ENCODE data around the gene NAA20. TPM values are rescaled to one million over a fixed set of nuclear protein-coding genes. Genes with fewer than 3 reads are reported as not detected.
A peak's percentile ranks its signal among the peaks of the same experiment; 100 is the strongest.

The NAA20 gene, protein sequence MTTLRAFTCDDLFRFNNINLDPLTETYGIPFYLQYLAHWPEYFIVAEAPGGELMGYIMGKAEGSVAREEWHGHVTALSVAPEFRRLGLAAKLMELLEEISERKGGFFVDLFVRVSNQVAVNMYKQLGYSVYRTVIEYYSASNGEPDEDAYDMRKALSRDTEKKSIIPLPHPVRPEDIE
- 34.0 to 38.9 TPM (median 36.9 TPM) in 3 replicates for total RNA-seq

DNA sequence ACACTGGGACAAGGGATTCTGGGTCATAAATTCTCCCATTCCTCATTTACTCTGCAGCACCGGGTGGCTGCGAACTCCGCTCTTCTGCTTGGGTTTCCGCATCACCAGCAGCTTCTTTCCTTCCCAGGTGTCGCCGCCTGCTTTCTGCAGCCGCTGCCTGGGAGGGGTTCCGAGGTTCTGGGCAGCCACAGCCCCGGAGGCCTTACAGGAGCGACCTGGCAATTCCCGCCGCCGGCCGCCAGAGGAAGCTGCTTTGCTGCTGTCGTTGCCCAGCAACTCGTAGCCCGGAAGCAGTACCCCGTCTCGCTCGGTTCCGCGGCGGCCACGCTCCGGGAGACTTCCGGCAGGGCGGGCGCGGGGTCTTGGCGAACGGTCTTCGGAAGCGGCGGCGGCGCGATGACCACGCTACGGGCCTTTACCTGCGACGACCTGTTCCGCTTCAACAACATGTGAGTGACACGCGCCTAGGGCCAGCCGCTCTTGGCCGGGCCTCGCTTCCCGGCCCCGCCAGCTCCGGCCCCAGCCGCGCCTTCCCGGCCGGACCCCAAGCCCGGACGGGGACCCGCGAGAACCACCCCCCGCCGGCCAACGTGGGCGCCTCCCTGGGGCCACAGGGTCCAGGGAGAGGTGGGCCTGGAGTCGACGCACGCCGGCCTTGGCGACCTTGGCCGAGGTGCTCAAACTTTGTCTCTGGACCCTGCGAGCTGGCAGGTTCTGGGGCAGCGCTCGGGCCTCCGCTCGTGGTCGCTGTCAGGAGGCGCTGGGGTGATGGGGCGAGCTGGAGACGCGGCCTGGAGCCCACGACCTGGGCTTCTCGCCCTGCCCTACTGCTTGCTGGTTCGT, at the start of gene NAA20:
NAA20 (plus strand) TSS at position 362 of the 843 bp plus-strand sequence; CDS start at position 397, 35 bp downstream.
- H3K27me3 Mint-ChIP-seq (ENCODE audit: low read depth), result no peaks in the 10 kb centered on the region
- H3K27ac Mint-ChIP-seq, result peak within 1 kb of the TSS; percentile 83

DNA sequence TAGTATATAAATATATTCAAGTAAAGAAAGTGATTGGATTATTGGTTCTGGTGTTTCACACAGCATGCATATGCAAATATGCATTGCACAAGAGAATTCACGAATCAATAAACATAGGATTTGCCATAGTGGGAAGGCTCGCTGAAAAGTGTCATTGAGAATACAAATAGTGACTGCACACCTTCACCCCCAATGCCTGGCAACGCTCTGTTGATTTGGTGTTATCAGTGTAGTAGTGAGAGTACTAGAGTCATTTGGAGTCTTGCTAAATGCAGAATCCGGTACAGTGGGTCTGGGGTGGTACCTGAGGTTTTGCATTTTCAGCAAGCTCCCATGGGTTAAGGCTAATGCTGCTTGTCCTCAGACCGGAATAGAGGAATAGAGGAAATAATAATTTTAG, 49.7 kb upstream of the NAA20 start:
- peaks cover 23% of the 10 kb centered on the region for H3K4me1 Mint-ChIP-seq
- no peak overlapping the region for H3K4me3 Mint-ChIP-seq
- no peak overlapping the region for H3K27ac Mint-ChIP-seq
- TF ChIP-seq, protein P1, sequence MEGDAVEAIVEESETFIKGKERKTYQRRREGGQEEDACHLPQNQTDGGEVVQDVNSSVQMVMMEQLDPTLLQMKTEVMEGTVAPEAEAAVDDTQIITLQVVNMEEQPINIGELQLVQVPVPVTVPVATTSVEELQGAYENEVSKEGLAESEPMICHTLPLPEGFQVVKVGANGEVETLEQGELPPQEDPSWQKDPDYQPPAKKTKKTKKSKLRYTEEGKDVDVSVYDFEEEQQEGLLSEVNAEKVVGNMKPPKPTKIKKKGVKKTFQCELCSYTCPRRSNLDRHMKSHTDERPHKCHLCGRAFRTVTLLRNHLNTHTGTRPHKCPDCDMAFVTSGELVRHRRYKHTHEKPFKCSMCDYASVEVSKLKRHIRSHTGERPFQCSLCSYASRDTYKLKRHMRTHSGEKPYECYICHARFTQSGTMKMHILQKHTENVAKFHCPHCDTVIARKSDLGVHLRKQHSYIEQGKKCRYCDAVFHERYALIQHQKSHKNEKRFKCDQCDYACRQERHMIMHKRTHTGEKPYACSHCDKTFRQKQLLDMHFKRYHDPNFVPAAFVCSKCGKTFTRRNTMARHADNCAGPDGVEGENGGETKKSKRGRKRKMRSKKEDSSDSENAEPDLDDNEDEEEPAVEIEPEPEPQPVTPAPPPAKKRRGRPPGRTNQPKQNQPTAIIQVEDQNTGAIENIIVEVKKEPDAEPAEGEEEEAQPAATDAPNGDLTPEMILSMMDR (IDR thresholded peaks at IDR 0.05; ENCODE audit: unreplicated experiment), result no peak
- H3K9me3 Mint-ChIP-seq, result no peaks in the 10 kb centered on the region
- DNase-seq (ENCODE audit: low spot score in 2 of 2, unreplicated experiment in 2 of 2), result no peak
- H3K27me3 Mint-ChIP-seq (ENCODE audit: low read depth), result no peaks in the 10 kb centered on the region
- peaks cover 45% of the 10 kb centered on the region for H3K36me3 Mint-ChIP-seq

More for the DNA sequence above, at the start of gene NAA20:
- peaks cover 23% of the 10 kb centered on the region for H3K4me1 Mint-ChIP-seq
- H3K9me3 Mint-ChIP-seq, result no peaks in the 10 kb centered on the region
- peak; percentile 83 to 91 for DNase-seq (ENCODE audit: low spot score in 2 of 2, unreplicated experiment in 2 of 2)
- TF ChIP-seq, protein P1 (IDR thresholded peaks at IDR 0.05; ENCODE audit: unreplicated experiment), result peak; percentile 50
- peak within 1 kb of the TSS; percentile 93 for H3K4me3 Mint-ChIP-seq
- no peaks in the 10 kb centered on the region for H3K36me3 Mint-ChIP-seq

DNA sequence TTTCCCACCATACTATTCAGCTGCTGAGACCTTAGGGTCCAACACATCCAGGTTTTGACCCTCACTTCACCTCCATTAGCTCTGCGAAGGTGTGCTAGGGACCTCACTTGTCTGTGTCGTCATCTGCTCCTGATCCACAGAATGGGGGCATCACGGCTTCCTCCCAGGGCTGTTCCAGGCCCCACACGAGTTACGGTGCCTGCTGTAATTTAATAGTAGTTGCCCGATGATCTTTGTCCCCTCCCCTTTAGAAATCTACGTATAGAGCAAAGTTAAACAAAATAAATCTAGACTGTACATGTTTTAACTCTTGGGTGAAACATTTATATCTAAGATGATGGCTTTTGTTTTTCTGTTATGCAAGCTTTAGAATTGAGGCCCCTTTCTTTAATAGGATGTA, 49.1 kb upstream of the NAA20 start:
- H3K4me1 Mint-ChIP-seq, result peaks cover 25% of the 10 kb centered on the region
- no peaks in the 10 kb centered on the region for H3K9me3 Mint-ChIP-seq
- no peak overlapping the region for H3K27ac Mint-ChIP-seq
- TF ChIP-seq, protein P1 (IDR thresholded peaks at IDR 0.05; ENCODE audit: unreplicated experiment), result no peak
- H3K27me3 Mint-ChIP-seq (ENCODE audit: low read depth), result no peaks in the 10 kb centered on the region
- peaks cover 44% of the 10 kb centered on the region for H3K36me3 Mint-ChIP-seq
- DNase-seq (ENCODE audit: low spot score in 2 of 2, unreplicated experiment in 2 of 2), result no peak
- H3K4me3 Mint-ChIP-seq, result no peak overlapping the region

DNA sequence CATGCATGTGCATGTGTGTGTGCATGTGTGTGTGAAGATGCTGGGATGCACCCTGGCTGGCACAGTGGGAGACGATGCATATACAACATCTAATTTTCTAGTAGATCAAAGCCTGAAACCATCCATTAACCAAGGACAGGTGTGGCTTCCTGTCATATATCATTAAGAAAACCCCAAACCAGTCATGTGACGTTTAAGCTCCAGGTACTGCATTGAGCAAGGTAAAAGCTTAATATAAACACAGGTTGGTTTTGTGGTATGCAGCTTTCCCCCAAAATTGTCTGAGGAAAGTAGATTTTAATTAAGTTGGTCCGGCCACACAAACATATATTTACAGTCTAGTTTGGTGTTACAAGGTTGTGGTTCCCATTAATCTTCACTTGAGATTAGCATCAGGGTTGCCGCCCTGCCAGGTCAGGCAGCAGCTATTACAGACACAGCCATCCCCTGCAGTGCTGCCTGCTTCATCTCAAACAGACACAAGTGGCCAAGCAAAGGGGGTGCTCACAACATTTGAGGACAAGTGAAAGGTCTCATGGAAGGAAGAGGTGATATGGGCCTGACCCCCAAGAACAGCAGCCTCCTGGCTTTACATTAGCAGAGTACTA, 48.6 kb upstream of the NAA20 start:
- H3K27me3 Mint-ChIP-seq (ENCODE audit: low read depth), result no peaks in the 10 kb centered on the region
- no peak for DNase-seq (ENCODE audit: low spot score in 2 of 2, unreplicated experiment in 2 of 2)
- H3K4me3 Mint-ChIP-seq, result no peak overlapping the region
- no peak overlapping the region for H3K27ac Mint-ChIP-seq
- peaks cover 45% of the 10 kb centered on the region for H3K36me3 Mint-ChIP-seq
- TF ChIP-seq, protein P1 (IDR thresholded peaks at IDR 0.05; ENCODE audit: unreplicated experiment), result no peak
- H3K4me1 Mint-ChIP-seq, result peaks cover 28% of the 10 kb centered on the region
- no peaks in the 10 kb centered on the region for H3K9me3 Mint-ChIP-seq

DNA sequence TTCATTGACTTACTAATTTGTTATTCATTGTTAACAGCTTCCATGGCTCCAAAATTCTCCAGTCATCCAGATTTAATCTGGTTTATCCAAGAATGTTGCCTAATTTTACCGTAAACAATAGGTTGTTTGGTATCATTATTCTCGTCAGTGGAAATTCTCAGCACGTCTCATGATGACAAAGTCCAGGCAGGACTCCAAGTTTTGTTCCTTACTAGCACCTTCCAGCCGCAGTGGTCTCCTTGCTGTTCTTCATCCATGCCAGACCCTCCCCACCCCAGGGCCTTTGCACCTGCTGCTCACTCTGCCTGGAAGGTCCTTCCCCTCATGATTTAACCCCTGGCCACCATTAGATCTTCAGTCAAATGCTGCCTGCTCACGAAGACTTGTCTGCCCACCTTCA, 48.1 kb upstream of the NAA20 start:
- H3K4me3 Mint-ChIP-seq, result no peak overlapping the region

More for the DNA sequence above, 48.1 kb upstream of the NAA20 start:
- Mint-ChIP-seq H3K4me1 (peaks cover 33% of the 10 kb centered on the region), H3K27me3 (ENCODE audit: low read depth) (no peaks in the 10 kb centered on the region), H3K36me3 (peaks cover 45% of the 10 kb centered on the region), H3K9me3 (no peaks in the 10 kb centered on the region), H3K27ac (peak overlapping the region; percentile 5)
- DNase-seq (ENCODE audit: low spot score in 2 of 2, unreplicated experiment in 2 of 2), result no peak
- TF ChIP-seq, protein P1 (IDR thresholded peaks at IDR 0.05; ENCODE audit: unreplicated experiment), result no peak
